Measurements from ENCODE around the gene ALDH3B1. TPM values are rescaled to one million over a fixed set of nuclear protein-coding genes. Genes with fewer than 3 reads are reported as not detected.

The ALDH3B1 gene
- total and polyA plus RNA-seq, 9 of the 15 experiments (the other 6 are each of a cell fraction or from before 2014, with no cell fraction given) = 0.01 to 0.35 (median 0.07) TPM; not detected in 2

DNA sequence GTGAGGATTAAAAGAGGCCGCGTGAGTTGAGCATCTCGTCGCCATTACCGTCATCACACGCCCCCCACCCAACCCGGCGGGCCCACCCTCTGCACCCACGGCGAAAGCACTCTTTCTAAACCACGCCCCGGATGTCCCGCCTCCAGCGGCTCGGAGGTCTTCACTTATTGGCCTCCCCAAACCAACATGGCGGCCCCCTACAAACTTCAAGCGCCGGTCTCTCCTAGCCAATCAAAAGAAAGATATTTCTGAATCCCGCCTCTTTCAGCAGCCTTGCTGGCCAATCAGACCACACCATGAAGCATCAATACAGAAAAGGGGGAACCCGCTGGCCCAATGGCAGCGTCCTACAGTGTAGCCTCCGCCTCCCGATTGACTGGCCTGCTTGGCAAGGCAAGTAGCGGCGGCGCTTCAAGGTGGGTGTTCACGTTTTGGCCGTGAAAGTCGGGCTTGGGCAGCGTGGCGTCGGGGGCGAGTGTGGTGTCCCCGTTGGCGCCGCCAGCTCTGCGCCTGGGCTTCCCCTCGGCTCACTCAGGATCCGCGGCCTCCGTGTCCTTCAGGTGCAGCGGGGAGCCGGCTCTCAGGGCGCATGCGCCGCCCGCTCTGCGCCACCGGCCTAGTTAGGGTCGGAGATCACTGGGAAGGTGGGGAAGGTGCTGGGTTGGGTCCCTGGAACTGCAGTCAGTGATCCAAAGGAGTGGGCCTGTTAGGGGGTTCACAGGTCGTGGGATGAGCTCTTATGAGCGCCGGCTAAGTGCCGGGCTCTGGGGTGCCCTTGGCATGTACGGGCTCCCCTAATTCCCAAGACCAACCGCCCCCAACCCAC, 20.4 kb downstream of the ALDH3B1 start, which contains the start of gene NDUFS8 (continued):
- TF ChIP-seq, protein P1, sequence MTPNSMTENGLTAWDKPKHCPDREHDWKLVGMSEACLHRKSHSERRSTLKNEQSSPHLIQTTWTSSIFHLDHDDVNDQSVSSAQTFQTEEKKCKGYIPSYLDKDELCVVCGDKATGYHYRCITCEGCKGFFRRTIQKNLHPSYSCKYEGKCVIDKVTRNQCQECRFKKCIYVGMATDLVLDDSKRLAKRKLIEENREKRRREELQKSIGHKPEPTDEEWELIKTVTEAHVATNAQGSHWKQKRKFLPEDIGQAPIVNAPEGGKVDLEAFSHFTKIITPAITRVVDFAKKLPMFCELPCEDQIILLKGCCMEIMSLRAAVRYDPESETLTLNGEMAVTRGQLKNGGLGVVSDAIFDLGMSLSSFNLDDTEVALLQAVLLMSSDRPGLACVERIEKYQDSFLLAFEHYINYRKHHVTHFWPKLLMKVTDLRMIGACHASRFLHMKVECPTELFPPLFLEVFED (CRISPR knock-in tag; conservative IDR thresholded peaks at IDR 0.05) = 0 out of 2 replicates have a peak, but pooled peaks have one; percentile 7
- TF ChIP-seq ZKSCAN1 (IDR thresholded peaks at IDR 0.05; ENCODE audit: low read depth, low read length) (no peak), ZNF384 (IDR thresholded peaks at IDR 0.05; ENCODE audit: low read depth, low read length) (no peak), ARID2 (IDR thresholded peaks at IDR 0.05) (no peak), DPF2 (IDR thresholded peaks at IDR 0.05) (no peak; the same call in 1 of the 2 replicates), KAT2B (IDR thresholded peaks at IDR 0.05; ENCODE audit: low read depth, low read length) (no peak), ZNF830 (CRISPR knock-in tag; IDR thresholded peaks at IDR 0.05) (no peak), RCOR1 (IDR thresholded peaks at IDR 0.05; ENCODE audit: borderline replicate concordance in 1 of 2, low read depth in 2 of 2, low read length in 2 of 2) (peak in 1 of 2 experiments; percentile 38; a peak in 1 of 4 replicates), RB1 (IDR thresholded peaks at IDR 0.05; ENCODE audit: low read depth) (0 out of 2 replicates have a peak, but pooled peaks have one; percentile 68), HSF4 (CRISPR knock-in tag; IDR thresholded peaks at IDR 0.05; ENCODE audit: borderline replicate concordance) (no peak)
- TF ChIP-seq, protein P2, sequence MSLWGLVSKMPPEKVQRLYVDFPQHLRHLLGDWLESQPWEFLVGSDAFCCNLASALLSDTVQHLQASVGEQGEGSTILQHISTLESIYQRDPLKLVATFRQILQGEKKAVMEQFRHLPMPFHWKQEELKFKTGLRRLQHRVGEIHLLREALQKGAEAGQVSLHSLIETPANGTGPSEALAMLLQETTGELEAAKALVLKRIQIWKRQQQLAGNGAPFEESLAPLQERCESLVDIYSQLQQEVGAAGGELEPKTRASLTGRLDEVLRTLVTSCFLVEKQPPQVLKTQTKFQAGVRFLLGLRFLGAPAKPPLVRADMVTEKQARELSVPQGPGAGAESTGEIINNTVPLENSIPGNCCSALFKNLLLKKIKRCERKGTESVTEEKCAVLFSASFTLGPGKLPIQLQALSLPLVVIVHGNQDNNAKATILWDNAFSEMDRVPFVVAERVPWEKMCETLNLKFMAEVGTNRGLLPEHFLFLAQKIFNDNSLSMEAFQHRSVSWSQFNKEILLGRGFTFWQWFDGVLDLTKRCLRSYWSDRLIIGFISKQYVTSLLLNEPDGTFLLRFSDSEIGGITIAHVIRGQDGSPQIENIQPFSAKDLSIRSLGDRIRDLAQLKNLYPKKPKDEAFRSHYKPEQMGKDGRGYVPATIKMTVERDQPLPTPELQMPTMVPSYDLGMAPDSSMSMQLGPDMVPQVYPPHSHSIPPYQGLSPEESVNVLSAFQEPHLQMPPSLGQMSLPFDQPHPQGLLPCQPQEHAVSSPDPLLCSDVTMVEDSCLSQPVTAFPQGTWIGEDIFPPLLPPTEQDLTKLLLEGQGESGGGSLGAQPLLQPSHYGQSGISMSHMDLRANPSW (CRISPR knock-in tag; IDR thresholded peaks at IDR 0.05) = 0 out of 2 replicates have a peak, but pooled peaks have one; percentile 30
- TF ChIP-seq, protein P3, sequence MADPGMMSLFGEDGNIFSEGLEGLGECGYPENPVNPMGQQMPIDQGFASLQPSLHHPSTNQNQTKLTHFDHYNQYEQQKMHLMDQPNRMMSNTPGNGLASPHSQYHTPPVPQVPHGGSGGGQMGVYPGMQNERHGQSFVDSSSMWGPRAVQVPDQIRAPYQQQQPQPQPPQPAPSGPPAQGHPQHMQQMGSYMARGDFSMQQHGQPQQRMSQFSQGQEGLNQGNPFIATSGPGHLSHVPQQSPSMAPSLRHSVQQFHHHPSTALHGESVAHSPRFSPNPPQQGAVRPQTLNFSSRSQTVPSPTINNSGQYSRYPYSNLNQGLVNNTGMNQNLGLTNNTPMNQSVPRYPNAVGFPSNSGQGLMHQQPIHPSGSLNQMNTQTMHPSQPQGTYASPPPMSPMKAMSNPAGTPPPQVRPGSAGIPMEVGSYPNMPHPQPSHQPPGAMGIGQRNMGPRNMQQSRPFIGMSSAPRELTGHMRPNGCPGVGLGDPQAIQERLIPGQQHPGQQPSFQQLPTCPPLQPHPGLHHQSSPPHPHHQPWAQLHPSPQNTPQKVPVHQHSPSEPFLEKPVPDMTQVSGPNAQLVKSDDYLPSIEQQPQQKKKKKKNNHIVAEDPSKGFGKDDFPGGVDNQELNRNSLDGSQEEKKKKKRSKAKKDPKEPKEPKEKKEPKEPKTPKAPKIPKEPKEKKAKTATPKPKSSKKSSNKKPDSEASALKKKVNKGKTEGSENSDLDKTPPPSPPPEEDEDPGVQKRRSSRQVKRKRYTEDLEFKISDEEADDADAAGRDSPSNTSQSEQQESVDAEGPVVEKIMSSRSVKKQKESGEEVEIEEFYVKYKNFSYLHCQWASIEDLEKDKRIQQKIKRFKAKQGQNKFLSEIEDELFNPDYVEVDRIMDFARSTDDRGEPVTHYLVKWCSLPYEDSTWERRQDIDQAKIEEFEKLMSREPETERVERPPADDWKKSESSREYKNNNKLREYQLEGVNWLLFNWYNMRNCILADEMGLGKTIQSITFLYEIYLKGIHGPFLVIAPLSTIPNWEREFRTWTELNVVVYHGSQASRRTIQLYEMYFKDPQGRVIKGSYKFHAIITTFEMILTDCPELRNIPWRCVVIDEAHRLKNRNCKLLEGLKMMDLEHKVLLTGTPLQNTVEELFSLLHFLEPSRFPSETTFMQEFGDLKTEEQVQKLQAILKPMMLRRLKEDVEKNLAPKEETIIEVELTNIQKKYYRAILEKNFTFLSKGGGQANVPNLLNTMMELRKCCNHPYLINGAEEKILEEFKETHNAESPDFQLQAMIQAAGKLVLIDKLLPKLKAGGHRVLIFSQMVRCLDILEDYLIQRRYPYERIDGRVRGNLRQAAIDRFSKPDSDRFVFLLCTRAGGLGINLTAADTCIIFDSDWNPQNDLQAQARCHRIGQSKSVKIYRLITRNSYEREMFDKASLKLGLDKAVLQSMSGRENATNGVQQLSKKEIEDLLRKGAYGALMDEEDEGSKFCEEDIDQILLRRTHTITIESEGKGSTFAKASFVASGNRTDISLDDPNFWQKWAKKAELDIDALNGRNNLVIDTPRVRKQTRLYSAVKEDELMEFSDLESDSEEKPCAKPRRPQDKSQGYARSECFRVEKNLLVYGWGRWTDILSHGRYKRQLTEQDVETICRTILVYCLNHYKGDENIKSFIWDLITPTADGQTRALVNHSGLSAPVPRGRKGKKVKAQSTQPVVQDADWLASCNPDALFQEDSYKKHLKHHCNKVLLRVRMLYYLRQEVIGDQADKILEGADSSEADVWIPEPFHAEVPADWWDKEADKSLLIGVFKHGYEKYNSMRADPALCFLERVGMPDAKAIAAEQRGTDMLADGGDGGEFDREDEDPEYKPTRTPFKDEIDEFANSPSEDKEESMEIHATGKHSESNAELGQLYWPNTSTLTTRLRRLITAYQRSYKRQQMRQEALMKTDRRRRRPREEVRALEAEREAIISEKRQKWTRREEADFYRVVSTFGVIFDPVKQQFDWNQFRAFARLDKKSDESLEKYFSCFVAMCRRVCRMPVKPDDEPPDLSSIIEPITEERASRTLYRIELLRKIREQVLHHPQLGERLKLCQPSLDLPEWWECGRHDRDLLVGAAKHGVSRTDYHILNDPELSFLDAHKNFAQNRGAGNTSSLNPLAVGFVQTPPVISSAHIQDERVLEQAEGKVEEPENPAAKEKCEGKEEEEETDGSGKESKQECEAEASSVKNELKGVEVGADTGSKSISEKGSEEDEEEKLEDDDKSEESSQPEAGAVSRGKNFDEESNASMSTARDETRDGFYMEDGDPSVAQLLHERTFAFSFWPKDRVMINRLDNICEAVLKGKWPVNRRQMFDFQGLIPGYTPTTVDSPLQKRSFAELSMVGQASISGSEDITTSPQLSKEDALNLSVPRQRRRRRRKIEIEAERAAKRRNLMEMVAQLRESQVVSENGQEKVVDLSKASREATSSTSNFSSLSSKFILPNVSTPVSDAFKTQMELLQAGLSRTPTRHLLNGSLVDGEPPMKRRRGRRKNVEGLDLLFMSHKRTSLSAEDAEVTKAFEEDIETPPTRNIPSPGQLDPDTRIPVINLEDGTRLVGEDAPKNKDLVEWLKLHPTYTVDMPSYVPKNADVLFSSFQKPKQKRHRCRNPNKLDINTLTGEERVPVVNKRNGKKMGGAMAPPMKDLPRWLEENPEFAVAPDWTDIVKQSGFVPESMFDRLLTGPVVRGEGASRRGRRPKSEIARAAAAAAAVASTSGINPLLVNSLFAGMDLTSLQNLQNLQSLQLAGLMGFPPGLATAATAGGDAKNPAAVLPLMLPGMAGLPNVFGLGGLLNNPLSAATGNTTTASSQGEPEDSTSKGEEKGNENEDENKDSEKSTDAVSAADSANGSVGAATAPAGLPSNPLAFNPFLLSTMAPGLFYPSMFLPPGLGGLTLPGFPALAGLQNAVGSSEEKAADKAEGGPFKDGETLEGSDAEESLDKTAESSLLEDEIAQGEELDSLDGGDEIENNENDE (IDR thresholded peaks at IDR 0.05; ENCODE audit: low read depth, low read length) = no peak

Data from K562 (cell line).